Mesendoderm (in vitro differentiated cells): Measurements from ENCODE around the gene KAZN.

Experiments
- DNase-seq: peaks from one replicate; pipeline ENCODE4 v3.0.0; 2013
- H2AK5ac ChIP-seq: 2 replicates; pipeline ENCODE4 v1.6.1; 2013; ENCODE audit warnings: low read length, inconsistent platforms
- H2BK120ac ChIP-seq: 2 replicates; pipeline ENCODE4 v1.6.1; 2013; ENCODE audit warnings: low read depth, mild to moderate bottlenecking, low read length, moderate library complexity, mixed read lengths
- H2BK15ac ChIP-seq: replicated peaks from 2 replicates; pipeline ENCODE4 v1.6.1; 2013; ENCODE audit warnings: low read depth, mild to moderate bottlenecking, moderate library complexity
- H2BK5ac ChIP-seq: 2 replicates; pipeline ENCODE4 v1.6.1; 2013; ENCODE audit warnings: low read length, inconsistent platforms
- H3K18ac ChIP-seq: 2 replicates; pipeline ENCODE4 v1.6.1; 2013; ENCODE audit warnings: mild to moderate bottlenecking, low read length, mixed read lengths
- H3K23ac ChIP-seq: one replicate; pipeline ENCODE4 v1.6.1; 2013; ENCODE audit warnings: low read length
- H3K27ac ChIP-seq: 2 replicates; pipeline ENCODE4 v1.5.1; 2013; ENCODE audit warnings: low read depth, mild to moderate bottlenecking, inconsistent platforms, low read length, moderate library complexity
- H3K27me3 ChIP-seq: 2 replicates; pipeline ENCODE4 v1.6.1; 2013; ENCODE audit warnings: low read length, control low read depth, mild to moderate bottlenecking, inconsistent platforms; ENCODE audit not compliant: insufficient read depth, poor library complexity
- H3K36me3 ChIP-seq: 2 replicates; pipeline ENCODE4 v1.6.1; 2013; ENCODE audit warnings: low read length, inconsistent platforms; ENCODE audit not compliant: control insufficient read depth, insufficient read depth
- H3K4ac ChIP-seq: one replicate; pipeline ENCODE4 v1.6.1; 2013; ENCODE audit warnings: low read depth, mild to moderate bottlenecking, low read length, moderate library complexity
- H3K4me1 ChIP-seq: 2 replicates; pipeline ENCODE4 v1.6.1; 2013; ENCODE audit warnings: low read depth, low read length, inconsistent platforms; ENCODE audit not compliant: control insufficient read depth
- H3K4me2 ChIP-seq: 2 replicates; pipeline ENCODE4 v1.6.1; 2013; ENCODE audit warnings: low read length
- H3K4me3 ChIP-seq: 2 replicates; pipeline ENCODE4 v1.5.1; 2013; ENCODE audit warnings: mild to moderate bottlenecking, low read length
- H3K56ac ChIP-seq: one replicate; pipeline ENCODE4 v1.6.1; 2013; ENCODE audit warnings: low read length
- H3K79me1 ChIP-seq: 2 replicates; pipeline ENCODE4 v1.6.1; 2013; ENCODE audit warnings: low read length, inconsistent platforms
- H3K79me2 ChIP-seq: 2 replicates; pipeline ENCODE4 v1.6.1; 2013; ENCODE audit warnings: mild to moderate bottlenecking, low read length; ENCODE audit not compliant: control insufficient read depth, insufficient read depth
- H3K9ac ChIP-seq: 2 replicates; pipeline ENCODE4 v1.6.1; 2013; ENCODE audit warnings: low read length, inconsistent platforms
- H4K5ac ChIP-seq: one replicate; pipeline ENCODE4 v1.6.1; 2013; ENCODE audit warnings: low read length
- H4K8ac ChIP-seq: one replicate; pipeline ENCODE4 v1.6.1; 2013; ENCODE audit warnings: low read depth, mild to moderate bottlenecking, control low read depth, low read length, moderate library complexity
- WGBS: extraction: QIAGEN DNeasy Blood & Tissue Kit; methylation state at CpG from one replicate; pipeline ENCODE4 v1.1.7; 2013; ENCODE audit warnings: low lambda C conversion rate, missing lambda C conversion rate; ENCODE audit not compliant: insufficient coverage; ENCODE audit errors: extremely low coverage; 5-methylcytosine and 5-hydroxymethylcytosine counted together

The KAZN gene

DNA sequence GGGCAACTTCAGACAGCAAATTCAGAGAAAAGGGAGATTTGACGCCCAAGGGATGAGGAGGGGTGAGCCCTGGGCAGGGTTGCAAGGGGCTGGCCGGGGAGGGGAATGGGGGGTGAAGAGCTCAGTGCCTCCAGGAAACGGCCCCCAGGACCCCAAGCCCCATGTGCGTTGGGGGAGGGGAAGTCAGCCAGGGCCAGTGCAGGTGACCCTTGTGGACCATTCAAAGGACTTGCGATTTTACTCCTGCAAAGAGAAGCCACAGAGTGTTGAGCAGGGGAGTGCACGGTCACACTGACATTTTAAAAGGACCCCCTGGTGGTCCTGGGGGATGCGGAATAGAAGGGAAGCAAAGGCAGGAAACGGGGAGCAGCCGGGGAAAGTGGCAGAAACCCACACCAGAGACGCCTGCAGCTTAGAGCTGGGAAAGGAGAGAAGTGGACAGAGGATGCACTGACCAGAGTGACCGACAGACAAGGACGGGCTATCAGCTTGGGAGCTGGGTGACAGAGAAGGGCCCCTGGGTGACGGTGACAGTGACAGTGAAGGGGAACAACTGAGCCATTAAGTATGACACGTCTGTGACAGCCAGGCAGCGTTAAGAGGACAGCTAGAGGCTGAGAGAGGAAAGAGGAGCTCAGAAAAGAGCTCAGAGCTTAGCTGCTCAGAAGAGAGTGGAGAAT is 501.1 kb downstream of the KAZN start:
- H3K23ac ChIP-seq = no peak overlapping the region
- H3K9ac ChIP-seq = no peak overlapping the region
- H3K79me1 ChIP-seq = no peaks in the 10 kb centered on the region
- no peaks in the 10 kb centered on the region for H3K4me1 ChIP-seq
- H3K18ac ChIP-seq = no peak overlapping the region
- no CpG with 5 or more reads among the region's 15 CpGs for WGBS
- H3K4ac ChIP-seq = no peak overlapping the region
- H2BK15ac ChIP-seq = no peak overlapping the region
- H2AK5ac ChIP-seq = no peak overlapping the region
- no peaks in the 10 kb centered on the region for H3K79me2 ChIP-seq
- no peak overlapping the region for H2BK5ac ChIP-seq
- no peak for DNase-seq
- no peak overlapping the region for H2BK120ac ChIP-seq
- no peaks in the 10 kb centered on the region for H3K27me3 ChIP-seq
- H4K5ac ChIP-seq = no peak overlapping the region
- no peak overlapping the region for H3K27ac ChIP-seq
- no peaks in the 10 kb centered on the region for H3K36me3 ChIP-seq
- no peak overlapping the region for H3K4me2 ChIP-seq
- H3K4me3 ChIP-seq = no peak overlapping the region
- H3K56ac ChIP-seq = no peak overlapping the region
- no peak overlapping the region for H4K8ac ChIP-seq

DNA sequence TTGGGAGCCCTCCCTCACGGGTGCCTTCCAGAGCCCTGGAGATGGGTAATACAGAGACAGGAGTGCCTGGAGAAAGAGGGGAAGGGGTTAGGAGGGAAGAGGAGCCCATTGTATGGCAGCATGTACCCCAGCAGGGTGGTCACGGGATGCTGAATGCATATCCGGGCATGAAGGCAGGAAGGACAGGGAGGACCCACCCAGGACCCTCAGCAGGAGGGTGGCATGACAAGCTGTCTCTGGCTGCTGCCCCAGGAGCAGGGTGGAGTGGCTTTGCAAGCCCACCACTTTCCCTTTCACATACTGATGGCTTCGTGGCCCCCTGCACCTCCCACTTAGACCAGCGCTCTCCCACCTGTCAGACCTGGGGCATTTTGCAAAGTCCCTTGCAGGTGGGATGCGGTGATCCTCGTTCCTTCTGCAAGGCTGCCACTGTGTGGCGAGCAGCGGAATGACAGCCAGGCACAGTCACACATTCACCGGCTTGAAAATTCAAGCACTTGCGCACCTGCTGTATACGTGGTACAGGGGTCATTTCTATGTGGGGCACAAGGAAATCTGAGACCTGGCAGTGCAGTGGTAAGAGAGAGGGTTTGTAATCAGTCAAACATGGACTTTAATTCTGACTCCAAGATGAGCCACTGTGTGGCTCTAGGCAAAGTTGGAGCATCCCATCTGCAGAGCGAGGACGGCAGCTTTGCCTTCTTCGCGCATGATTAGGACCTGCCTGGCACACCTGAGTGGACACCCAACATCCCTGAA is 501.8 kb downstream of the KAZN start:
- Histone ChIP-seq H3K56ac (no peak overlapping the region), H3K4me2 (no peak overlapping the region), H3K27ac (no peak overlapping the region), H4K8ac (no peak overlapping the region), H2BK120ac (no peak overlapping the region), H2AK5ac (no peak overlapping the region), H3K4me1 (no peaks in the 10 kb centered on the region), H3K9ac (no peak overlapping the region), H2BK5ac (no peak overlapping the region), H2BK15ac (no peak overlapping the region), H3K18ac (no peak overlapping the region), H3K4me3 (no peak overlapping the region), H3K27me3 (no peaks in the 10 kb centered on the region), H3K79me1 (no peaks in the 10 kb centered on the region), H4K5ac (no peak overlapping the region), H3K23ac (no peak overlapping the region), H3K4ac (no peak overlapping the region), H3K79me2 (no peaks in the 10 kb centered on the region), H3K36me3 (no peaks in the 10 kb centered on the region)
- peak; percentile 65 for DNase-seq
- WGBS = no CpG with 5 or more reads among the region's 16 CpGs

DNA sequence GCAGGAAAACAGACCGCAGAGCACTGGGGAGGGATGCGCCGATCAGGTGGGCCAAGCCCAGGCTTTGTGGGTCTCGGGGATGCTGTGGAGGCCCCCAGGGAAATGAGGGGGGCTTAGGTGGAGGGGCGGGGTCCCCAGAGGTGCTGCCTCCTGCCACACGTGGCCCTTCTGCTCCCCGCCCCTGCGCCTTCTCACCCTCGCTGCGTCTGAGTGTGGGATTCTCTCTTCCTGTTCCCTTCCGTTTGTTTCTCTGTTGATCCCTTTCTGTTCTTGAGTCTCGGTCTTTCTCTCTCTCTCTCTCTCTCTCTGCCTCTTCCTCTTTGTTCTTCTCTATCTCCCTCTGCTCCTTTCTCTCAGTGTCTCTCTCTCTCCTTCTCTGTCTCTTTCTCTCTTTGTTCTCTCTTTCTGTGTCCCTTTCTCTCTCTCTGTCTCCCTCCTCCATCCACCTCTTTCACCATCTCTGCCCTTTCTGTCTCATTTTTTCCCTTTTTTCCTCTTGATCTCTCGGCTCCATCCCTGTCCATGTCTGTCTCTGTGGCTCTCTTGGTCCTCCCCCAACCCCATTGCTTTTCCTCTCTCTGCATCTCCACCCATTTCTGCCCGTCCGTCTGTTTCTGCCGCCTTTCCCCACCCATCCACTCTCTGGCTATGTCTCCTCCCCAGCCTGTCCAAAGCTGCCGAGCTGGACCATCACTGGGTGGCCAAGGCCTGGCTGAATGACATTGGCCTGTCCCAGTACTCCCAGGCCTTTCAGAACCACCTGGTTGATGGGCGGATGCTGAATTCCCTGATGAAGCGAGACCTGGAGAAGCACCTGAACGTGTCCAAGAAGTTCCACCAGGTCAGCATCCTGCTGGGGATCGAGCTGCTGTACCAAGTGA is 502.6 kb downstream of the KAZN start:
- WGBS = no CpG with 5 or more reads among the region's 21 CpGs
- no peak overlapping the region for H2AK5ac ChIP-seq
- no peak overlapping the region for H3K4ac ChIP-seq
- H4K5ac ChIP-seq = no peak overlapping the region
- no peak overlapping the region for H3K9ac ChIP-seq
- no peak overlapping the region for H3K56ac ChIP-seq
- H4K8ac ChIP-seq = no peak overlapping the region
- H3K23ac ChIP-seq = no peak overlapping the region
- H3K27me3 ChIP-seq = no peaks in the 10 kb centered on the region
- DNase-seq = no peak
- H3K36me3 ChIP-seq = no peaks in the 10 kb centered on the region
- no peak overlapping the region for H3K4me3 ChIP-seq
- H3K4me2 ChIP-seq = no peak overlapping the region
- no peak overlapping the region for H3K18ac ChIP-seq
- no peak overlapping the region for H2BK120ac ChIP-seq
- H3K4me1 ChIP-seq = no peaks in the 10 kb centered on the region
- no peak overlapping the region for H2BK15ac ChIP-seq
- H3K79me1 ChIP-seq = no peaks in the 10 kb centered on the region
- no peak overlapping the region for H3K27ac ChIP-seq
- no peak overlapping the region for H2BK5ac ChIP-seq
- no peaks in the 10 kb centered on the region for H3K79me2 ChIP-seq

DNA sequence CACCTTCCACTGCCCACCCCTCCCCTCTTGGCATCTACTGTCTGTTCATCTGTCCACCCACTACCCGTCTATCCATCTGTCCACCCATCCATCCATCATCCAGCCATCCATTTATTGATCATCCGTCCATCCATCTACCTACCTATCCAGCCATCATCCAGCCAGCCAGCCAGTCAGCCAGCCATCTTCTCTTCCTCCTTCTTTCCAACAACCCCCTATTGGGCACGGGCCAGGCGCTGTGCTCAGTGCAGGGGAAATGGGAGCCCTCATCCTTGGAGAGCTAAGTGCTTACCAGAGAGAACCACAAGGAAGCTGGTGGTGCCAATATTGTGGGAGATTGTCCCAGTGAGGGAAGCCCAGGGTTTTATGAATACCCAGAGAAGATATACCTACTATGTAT is 503.3 kb downstream of the KAZN start:
- Histone ChIP-seq H2BK5ac (no peak overlapping the region), H2BK15ac (no peak overlapping the region), H3K4me2 (no peak overlapping the region), H3K79me1 (no peaks in the 10 kb centered on the region), H4K5ac (no peak overlapping the region), H3K36me3 (no peaks in the 10 kb centered on the region), H3K9ac (no peak overlapping the region), H3K4me3 (no peak overlapping the region), H4K8ac (no peak overlapping the region), H3K4ac (no peak overlapping the region), H2BK120ac (no peak overlapping the region), H3K27ac (no peak overlapping the region), H3K18ac (no peak overlapping the region), H2AK5ac (no peak overlapping the region), H3K56ac (no peak overlapping the region), H3K23ac (no peak overlapping the region), H3K4me1 (no peaks in the 10 kb centered on the region), H3K27me3 (no peaks in the 10 kb centered on the region), H3K79me2 (no peaks in the 10 kb centered on the region)
- no CpG with 5 or more reads among the region's 4 CpGs for WGBS
- DNase-seq = no peak

DNA sequence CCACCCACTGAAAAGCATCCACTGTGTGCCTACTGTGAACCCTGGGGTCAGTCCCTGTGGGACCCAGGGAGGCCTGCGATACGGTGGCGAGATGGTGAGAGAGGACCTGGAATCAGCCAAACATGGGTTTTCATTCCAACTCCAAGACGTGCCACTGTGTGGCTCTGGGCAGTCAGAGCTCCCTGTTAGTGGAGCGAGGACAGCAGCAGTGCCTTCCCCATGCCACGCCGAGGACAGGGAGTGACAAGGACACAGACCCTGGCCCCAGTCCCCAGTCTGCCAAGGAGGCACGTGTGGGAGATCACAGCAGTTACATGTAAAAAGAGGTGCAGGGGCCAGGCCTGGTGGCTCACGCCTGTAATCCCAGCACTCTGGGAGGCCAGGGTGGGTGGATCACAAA is 504.2 kb downstream of the KAZN start:
- no peak overlapping the region for H3K4me2 ChIP-seq
- no peak overlapping the region for H2BK120ac ChIP-seq
- no peak overlapping the region for H4K5ac ChIP-seq
- no CpG with 5 or more reads among the region's 9 CpGs for WGBS
- no peaks in the 10 kb centered on the region for H3K79me2 ChIP-seq
- H3K36me3 ChIP-seq = no peaks in the 10 kb centered on the region
- no peak overlapping the region for H2BK15ac ChIP-seq
- no peak for DNase-seq
- H2AK5ac ChIP-seq = no peak overlapping the region
- H3K79me1 ChIP-seq = no peaks in the 10 kb centered on the region
- H3K4me1 ChIP-seq = no peaks in the 10 kb centered on the region
- H2BK5ac ChIP-seq = no peak overlapping the region
- H3K18ac ChIP-seq = no peak overlapping the region
- no peak overlapping the region for H4K8ac ChIP-seq
- H3K27me3 ChIP-seq = no peaks in the 10 kb centered on the region
- H3K56ac ChIP-seq = no peak overlapping the region
- no peak overlapping the region for H3K9ac ChIP-seq
- H3K4me3 ChIP-seq = no peak overlapping the region
- H3K23ac ChIP-seq = no peak overlapping the region
- no peak overlapping the region for H3K27ac ChIP-seq
- H3K4ac ChIP-seq = no peak overlapping the region
